HEK293 (cell line): ENCODE results near the gene C2CD2.

Experiments
- CTCF ChIA-PET: fragments of 350-600 bp; formaldehyde crosslinking; extraction: SDS; loops from one replicate; lab custom pipeline; 2021; ENCODE audit warnings: antibody characterized with exemption; lab: Yijun Ruan, JAX
- POLR2A ChIA-PET: fragments of 300-600 bp; formaldehyde crosslinking; extraction: SDS; loops from one replicate; lab custom pipeline; 2020; ENCODE audit warnings: antibody characterized with exemption, inconsistent platforms; lab: Yijun Ruan, JAX
- H3K27ac ChIP-seq: fragments of 200-500 bp; sonication (Bioruptor generic); 2 replicates; pipeline ENCODE4 v1.5.1; 2014; ENCODE audit warnings: low read depth, low read length, control low read depth, inconsistent platforms; ENCODE audit errors: extremely low read depth
- H3K36me3 ChIP-seq, 2 experiments: fragments of 200-500 bp in 1 of 2; sonication (Bioruptor generic) in 1 of 2; 1 replicate in 1 of 2; 2 replicates in 1 of 2; pipeline ENCODE4 v1.5.1; 2014 to 2017; ENCODE audit warnings: inconsistent platforms in 2 of 2, low read length in 2 of 2; ENCODE audit not compliant: control insufficient read depth in 2 of 2, insufficient read depth in 1 of 2
- H3K4me1 ChIP-seq: fragments of 200-500 bp; sonication (Bioruptor generic); 2 replicates; pipeline ENCODE4 v1.5.1; 2014; ENCODE audit warnings: mild to moderate bottlenecking, low read length, inconsistent platforms; ENCODE audit not compliant: control insufficient read depth, insufficient read depth
- H3K4me3 ChIP-seq: 2 replicates; pipeline ENCODE4 v1.5.1; 2011; ENCODE audit warnings: low read depth, mild to moderate bottlenecking, control low read depth, low read length, moderate library complexity
- H3K9me3 ChIP-seq: fragments of 200-500 bp; sonication (Bioruptor generic); 2 replicates; pipeline ENCODE4 v1.5.1; 2014; ENCODE audit warnings: low read depth, low read length, inconsistent platforms; ENCODE audit not compliant: control insufficient read depth, insufficient read depth
- GLI2 ChIP-seq: fragments of 450-650 bp; formaldehyde crosslinking; IDR thresholded peaks from 2 replicates; pipeline ENCODE4; 2017; ENCODE audit warnings: missing biosample characterization, missing genetic modification characterization, low read depth, borderline replicate concordance
- HOXD13 ChIP-seq: sonication (generic); formaldehyde crosslinking; IDR thresholded peaks from 2 replicates; pipeline ENCODE4 v1.8.0; 2022; ENCODE audit warnings: missing genetic modification reagents, borderline replicate concordance
- IKZF3 ChIP-seq: fragments of 450-650 bp; IDR thresholded peaks from 2 replicates; pipeline ENCODE4 v1.5.0; 2018; ENCODE audit warnings: missing biosample characterization, mild to moderate bottlenecking, missing genetic modification characterization, moderate library complexity
- PRDM1 ChIP-seq: fragments of 450-650 bp; formaldehyde crosslinking; IDR thresholded peaks from 2 replicates; pipeline ENCODE4; 2016; ENCODE audit warnings: missing biosample characterization, missing genetic modification characterization
- ZBTB1 ChIP-seq: fragments of 450-650 bp; formaldehyde crosslinking; IDR thresholded peaks from 2 replicates; pipeline ENCODE4 v1.5.1; 2016; ENCODE audit warnings: missing biosample characterization, missing genetic modification characterization
- ZFP3 ChIP-seq: fragments of 450-650 bp; formaldehyde crosslinking; IDR thresholded peaks from 2 replicates; pipeline ENCODE4 v1.5.1; 2016; ENCODE audit warnings: low read depth, missing biosample characterization, missing genetic modification characterization
- ZNF157 ChIP-seq: fragments of 450-650 bp; formaldehyde crosslinking; IDR thresholded peaks from 2 replicates; pipeline ENCODE4 v1.5.1; 2016; ENCODE audit warnings: missing biosample characterization, missing genetic modification characterization
- ZNF16 ChIP-seq: fragments of 450-650 bp; formaldehyde crosslinking; IDR thresholded peaks from 2 replicates; pipeline ENCODE4 v1.5.1; 2016; ENCODE audit warnings: low read depth, missing biosample characterization, missing genetic modification characterization
- ZNF211 ChIP-seq: fragments of 450-650 bp; formaldehyde crosslinking; IDR thresholded peaks from 2 replicates; pipeline ENCODE4 v1.5.1; 2016; ENCODE audit warnings: low read depth, missing biosample characterization, missing genetic modification characterization
- ZNF354C ChIP-seq: fragments of 450-650 bp; formaldehyde crosslinking; IDR thresholded peaks from 2 replicates; pipeline ENCODE4 v1.5.1; 2016; ENCODE audit warnings: missing biosample characterization, missing genetic modification characterization, low read depth, borderline replicate concordance
- ZNF366 ChIP-seq: fragments of 450-650 bp; formaldehyde crosslinking; conservative IDR thresholded peaks from 2 replicates; pipeline ENCODE4 v1.5.1; 2016; ENCODE audit warnings: missing biosample characterization, missing genetic modification characterization
- ZNF416 ChIP-seq: fragments of 450-650 bp; formaldehyde crosslinking; IDR thresholded peaks from 2 replicates; pipeline ENCODE4 v1.5.1; 2016; ENCODE audit warnings: missing biosample characterization, missing genetic modification characterization
- ZNF423 ChIP-seq: fragments of 450-650 bp; formaldehyde crosslinking; IDR thresholded peaks from 2 replicates; pipeline ENCODE4 v1.5.1; 2016; ENCODE audit warnings: missing biosample characterization, missing genetic modification characterization
- ZNF610 ChIP-seq: fragments of 450-650 bp; formaldehyde crosslinking; IDR thresholded peaks from 2 replicates; pipeline ENCODE4 v1.5.1; 2016; ENCODE audit warnings: missing biosample characterization, missing genetic modification characterization, borderline replicate concordance
- ZNF747 ChIP-seq: fragments of 450-650 bp; formaldehyde crosslinking; IDR thresholded peaks from 2 replicates; pipeline ENCODE4 v1.5.1; 2016; ENCODE audit warnings: missing biosample characterization, missing genetic modification characterization
- ZNF768 ChIP-seq: fragments of 450-650 bp; formaldehyde crosslinking; IDR thresholded peaks from 2 replicates; pipeline ENCODE4 v1.5.1; 2018; ENCODE audit warnings: missing biosample characterization, mild to moderate bottlenecking, missing genetic modification characterization
- TF ChIP-seq, protein P1 (sequence below): fragments of 450-650 bp; formaldehyde crosslinking; IDR thresholded peaks from 2 replicates; pipeline ENCODE4 v1.5.1; 2016; ENCODE audit warnings: missing biosample characterization, missing genetic modification characterization
- TF ChIP-seq, protein P2 (sequence below): fragments of 450-650 bp; formaldehyde crosslinking; IDR thresholded peaks from 2 replicates; pipeline ENCODE4 v1.5.1; 2016; ENCODE audit warnings: missing biosample characterization, missing genetic modification characterization

C2CD2 gene

DNA sequence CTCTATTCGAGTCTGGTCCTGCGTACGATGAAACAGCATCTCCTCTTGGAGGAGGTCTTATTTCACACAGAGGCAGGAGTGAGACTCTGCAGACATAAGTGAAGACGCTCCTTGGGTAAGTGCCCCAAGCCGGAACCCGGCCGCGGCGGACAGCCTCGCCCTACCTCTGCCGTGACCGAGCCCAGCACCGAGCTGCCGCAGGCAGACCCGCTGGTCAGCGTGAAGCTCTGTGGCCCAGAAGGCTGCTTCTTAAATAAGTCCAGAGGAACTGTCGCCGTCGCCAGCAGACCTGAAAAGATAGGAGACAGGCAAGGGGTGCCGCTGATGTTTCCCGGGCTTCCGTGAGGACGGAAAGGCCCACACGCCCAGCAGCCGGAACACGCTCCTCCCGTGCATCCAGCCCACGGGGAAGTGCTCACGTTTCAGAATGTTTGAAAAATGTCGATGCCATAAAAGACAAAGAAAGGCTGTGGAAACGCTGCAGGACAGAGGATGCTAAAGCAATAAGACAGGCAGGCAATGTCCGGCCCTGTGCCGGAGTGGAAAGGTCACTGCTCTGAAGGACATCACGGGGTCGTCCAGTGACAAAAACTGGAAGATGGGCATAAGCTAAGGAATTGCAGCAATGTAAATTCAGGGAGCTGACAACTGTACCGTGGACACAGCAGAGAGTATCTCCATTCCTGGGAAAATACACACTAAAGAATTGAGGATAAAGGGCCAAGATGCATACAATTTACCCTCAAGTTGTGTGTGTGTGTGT lies 46.1 kb downstream of the C2CD2 start:
- TF ChIP-seq ZNF610 (tag by site-specific recombination) (no peak), ZNF157 (tag by site-specific recombination) (no peak), ZNF747 (no peak)
- H3K4me1 ChIP-seq = no peaks in the 10 kb centered on the region
- peaks cover 0 to 13% of the 10 kb centered on the region in 2 experiments; a peak in 1 of 3 replicates for H3K36me3 ChIP-seq
- ChIA-PET POLR2A (no interaction called here), CTCF (no interaction called here)
- no peak overlapping the region for H3K4me3 ChIP-seq
- H3K9me3 ChIP-seq = no peaks in the 10 kb centered on the region
- no peak overlapping the region for H3K27ac ChIP-seq

- H3K27ac ChIP-seq = no peak overlapping the region
- no peak overlapping the region for H3K4me3 ChIP-seq
- no peak for TF ChIP-seq ZBTB1
- TF ChIP-seq ZNF16 (tag by site-specific recombination) = no peak
- TF ChIP-seq PRDM1 (tag by site-specific recombination) = no peak
- no peak for TF ChIP-seq IKZF3
- TF ChIP-seq HOXD13 (CRISPR knock-in tag) = no peak
- TF ChIP-seq ZNF416 (tag by site-specific recombination) = no peak
- no peak for TF ChIP-seq ZNF157 (tag by site-specific recombination)
- TF ChIP-seq ZNF366 = no peak
- no peak for TF ChIP-seq ZNF354C (tag by site-specific recombination)
- no peak for TF ChIP-seq ZFP3 (tag by site-specific recombination)
- no peak for TF ChIP-seq ZNF211 (tag by site-specific recombination)
- TF ChIP-seq, protein P1, sequence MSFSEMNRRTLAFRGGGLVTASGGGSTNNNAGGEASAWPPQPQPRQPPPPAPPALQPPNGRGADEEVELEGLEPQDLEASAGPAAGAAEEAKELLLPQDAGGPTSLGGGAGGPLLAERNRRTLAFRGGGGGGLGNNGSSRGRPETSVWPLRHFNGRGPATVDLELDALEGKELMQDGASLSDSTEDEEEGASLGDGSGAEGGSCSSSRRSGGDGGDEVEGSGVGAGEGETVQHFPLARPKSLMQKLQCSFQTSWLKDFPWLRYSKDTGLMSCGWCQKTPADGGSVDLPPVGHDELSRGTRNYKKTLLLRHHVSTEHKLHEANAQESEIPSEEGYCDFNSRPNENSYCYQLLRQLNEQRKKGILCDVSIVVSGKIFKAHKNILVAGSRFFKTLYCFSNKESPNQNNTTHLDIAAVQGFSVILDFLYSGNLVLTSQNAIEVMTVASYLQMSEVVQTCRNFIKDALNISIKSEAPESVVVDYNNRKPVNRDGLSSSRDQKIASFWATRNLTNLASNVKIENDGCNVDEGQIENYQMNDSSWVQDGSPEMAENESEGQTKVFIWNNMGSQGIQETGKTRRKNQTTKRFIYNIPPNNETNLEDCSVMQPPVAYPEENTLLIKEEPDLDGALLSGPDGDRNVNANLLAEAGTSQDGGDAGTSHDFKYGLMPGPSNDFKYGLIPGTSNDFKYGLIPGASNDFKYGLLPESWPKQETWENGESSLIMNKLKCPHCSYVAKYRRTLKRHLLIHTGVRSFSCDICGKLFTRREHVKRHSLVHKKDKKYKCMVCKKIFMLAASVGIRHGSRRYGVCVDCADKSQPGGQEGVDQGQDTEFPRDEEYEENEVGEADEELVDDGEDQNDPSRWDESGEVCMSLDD (tag by site-specific recombination) = no peak
- no peak for TF ChIP-seq ZNF423 (tag by site-specific recombination)
- TF ChIP-seq GLI2 (tag by site-specific recombination) = no peak
- TF ChIP-seq ZNF768 (tag by site-specific recombination) = no peak
- TF ChIP-seq, protein P2, sequence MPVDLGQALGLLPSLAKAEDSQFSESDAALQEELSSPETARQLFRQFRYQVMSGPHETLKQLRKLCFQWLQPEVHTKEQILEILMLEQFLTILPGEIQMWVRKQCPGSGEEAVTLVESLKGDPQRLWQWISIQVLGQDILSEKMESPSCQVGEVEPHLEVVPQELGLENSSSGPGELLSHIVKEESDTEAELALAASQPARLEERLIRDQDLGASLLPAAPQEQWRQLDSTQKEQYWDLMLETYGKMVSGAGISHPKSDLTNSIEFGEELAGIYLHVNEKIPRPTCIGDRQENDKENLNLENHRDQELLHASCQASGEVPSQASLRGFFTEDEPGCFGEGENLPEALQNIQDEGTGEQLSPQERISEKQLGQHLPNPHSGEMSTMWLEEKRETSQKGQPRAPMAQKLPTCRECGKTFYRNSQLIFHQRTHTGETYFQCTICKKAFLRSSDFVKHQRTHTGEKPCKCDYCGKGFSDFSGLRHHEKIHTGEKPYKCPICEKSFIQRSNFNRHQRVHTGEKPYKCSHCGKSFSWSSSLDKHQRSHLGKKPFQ (tag by site-specific recombination) = no peak
- CTCF ChIA-PET = no interaction called here
- H3K9me3 ChIP-seq = no peaks in the 10 kb centered on the region
- POLR2A ChIA-PET = no interaction called here
- H3K36me3 ChIP-seq = peaks cover 0 to 10% of the 10 kb centered on the region in 2 experiments; a peak in 1 of 3 replicates
- no peaks in the 10 kb centered on the region for H3K4me1 ChIP-seq
Observed at GRCh38 chr21:41906770-41907169, 47.0 kb downstream of the C2CD2 start.
